PC-3 (cell line): Measurements from ENCODE around the gene NOL11.
A peak's percentile ranks its signal among the peaks of the same experiment; 100 is the strongest.

Source experiments
- CTCF ChIP-seq: fragments of 300-600 bp; sonication (generic); conservative IDR thresholded peaks from 2 replicates; pipeline ENCODE4 v1.5.1; 2017; ENCODE audit warnings: antibody characterized with exemption, low read depth, mild to moderate bottlenecking, low read length
- EZH2phosphoT487 ChIP-seq: fragments of 300-600 bp; sonication (generic); IDR thresholded peaks from 2 replicates; pipeline ENCODE4 v1.6.1; 2018; ENCODE audit warnings: mild to moderate bottlenecking, antibody characterized with exemption, low read length, borderline replicate concordance

- peak; percentile 78 for TF ChIP-seq CTCF
- no peak for TF ChIP-seq EZH2phosphoT487
Observed at GRCh38 chr17:67779098-67779672, 61.4 kb downstream of the NOL11 start.
